Measurements from ENCODE around the gene LAMA4.

DNA sequence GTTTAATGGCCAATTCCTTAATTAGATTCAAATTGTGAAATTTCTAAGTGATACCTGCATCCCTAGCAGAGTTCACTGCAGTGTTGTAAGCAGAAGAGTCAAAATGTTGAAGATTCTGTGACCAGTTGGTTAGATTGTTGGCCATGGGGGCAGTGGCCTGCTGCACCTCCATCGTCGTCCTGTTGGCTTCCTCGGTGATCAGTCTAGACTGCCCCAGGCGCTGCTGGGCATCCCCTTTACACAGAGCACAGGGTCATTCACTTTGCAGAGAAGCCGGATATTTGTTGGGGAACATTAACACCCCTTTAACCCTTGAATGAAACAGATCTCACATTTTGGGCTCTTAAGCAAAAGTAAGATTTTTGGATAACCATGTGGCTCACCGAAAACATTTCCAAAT is 106.3 kb downstream of the LAMA4 start:
- TF ChIP-seq, protein P1, sequence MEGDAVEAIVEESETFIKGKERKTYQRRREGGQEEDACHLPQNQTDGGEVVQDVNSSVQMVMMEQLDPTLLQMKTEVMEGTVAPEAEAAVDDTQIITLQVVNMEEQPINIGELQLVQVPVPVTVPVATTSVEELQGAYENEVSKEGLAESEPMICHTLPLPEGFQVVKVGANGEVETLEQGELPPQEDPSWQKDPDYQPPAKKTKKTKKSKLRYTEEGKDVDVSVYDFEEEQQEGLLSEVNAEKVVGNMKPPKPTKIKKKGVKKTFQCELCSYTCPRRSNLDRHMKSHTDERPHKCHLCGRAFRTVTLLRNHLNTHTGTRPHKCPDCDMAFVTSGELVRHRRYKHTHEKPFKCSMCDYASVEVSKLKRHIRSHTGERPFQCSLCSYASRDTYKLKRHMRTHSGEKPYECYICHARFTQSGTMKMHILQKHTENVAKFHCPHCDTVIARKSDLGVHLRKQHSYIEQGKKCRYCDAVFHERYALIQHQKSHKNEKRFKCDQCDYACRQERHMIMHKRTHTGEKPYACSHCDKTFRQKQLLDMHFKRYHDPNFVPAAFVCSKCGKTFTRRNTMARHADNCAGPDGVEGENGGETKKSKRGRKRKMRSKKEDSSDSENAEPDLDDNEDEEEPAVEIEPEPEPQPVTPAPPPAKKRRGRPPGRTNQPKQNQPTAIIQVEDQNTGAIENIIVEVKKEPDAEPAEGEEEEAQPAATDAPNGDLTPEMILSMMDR (IDR thresholded peaks at IDR 0.05), result no peak
- TF ChIP-seq POLR2AphosphoS5 (IDR thresholded peaks at IDR 0.05; ENCODE audit: insufficient read depth in 1 of 2, low read depth in 1 of 2), result no peak

All from vagina (tissue), 2 donors.